DMS153 (cell line): ENCODE results near the gene ELMO1.

Source experiments
- DNase-seq: peaks from one replicate; lab custom pipeline; 2025; lab: John Stamatoyannopoulos, UW

ELMO1 gene

DNA sequence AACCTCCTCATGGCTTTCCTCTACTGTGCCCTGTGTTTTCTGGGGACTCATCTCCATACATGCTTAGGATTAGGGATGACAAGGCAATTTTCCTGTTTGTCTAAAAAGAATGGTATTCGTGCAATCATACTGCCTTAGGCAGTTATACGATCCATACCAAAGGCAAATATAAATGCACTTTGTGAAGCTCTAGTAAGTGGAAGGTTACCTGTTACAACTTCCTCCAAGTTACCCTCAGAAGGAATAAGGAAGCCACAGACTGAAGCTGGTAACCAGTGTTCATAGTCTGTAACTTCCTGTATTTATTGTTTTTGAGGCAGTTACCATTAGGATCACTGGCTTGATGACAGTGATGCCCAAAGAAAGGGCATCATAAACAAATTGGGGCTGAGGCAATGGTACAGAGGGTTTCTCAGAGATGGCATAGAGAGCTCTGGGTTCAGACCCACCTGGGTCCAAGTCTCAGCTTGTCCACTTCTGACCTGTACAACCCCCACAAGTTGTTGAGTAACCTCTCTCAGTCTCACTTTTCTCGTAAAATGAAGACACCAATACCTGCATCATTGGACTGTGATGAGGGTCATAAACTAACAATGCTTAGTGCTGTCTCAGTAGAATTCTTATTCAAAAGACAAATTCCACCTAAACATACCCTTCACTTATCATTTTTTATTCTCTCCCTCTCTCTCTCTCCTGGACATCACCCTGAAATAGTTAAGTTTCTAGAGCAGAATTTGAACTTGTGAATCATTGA is 138.2 kb downstream of the ELMO1 start:
- no peak for DNase-seq

DNA sequence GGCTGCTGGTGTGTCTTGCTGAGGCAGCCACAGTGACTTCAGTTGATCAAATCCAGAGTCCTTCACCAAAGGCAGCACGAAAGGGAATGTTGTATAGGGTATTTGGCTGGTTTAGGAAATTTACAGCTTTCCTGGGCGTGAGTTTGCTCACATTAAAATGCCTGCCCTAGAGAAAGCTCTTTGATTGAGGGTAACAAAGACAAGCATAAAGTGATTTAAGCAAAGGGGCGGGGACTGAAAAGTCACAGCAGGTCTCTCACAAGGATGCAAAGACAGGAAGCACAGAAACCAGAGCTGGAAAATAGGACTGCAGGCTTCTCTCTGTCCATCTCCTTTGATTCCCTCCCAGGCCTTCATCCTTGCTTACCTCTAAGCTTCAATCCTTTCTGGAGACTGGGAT is 139.2 kb downstream of the ELMO1 start:
- DNase-seq = no peak

GRCh38 chr7:37304921-37305320 is 143.7 kb downstream of the ELMO1 start:
- no peak for DNase-seq

DNA sequence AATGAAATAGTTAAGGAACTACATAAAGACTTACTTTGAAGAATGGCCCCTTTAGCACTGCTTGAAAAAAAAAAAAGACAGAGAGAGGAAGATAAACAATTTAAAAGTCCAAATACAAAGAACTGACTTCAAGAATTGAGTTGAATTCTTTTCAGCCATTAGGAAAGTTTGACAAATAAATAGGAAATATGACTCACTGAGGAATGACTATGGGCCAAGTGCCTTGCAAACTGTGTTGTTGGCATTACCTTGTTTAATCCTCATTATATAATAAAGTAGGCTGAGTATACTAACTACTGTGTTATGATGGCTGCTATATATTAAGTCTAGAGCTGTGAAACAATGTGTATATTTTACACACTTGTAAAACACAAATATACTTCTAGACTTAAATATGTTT is 151.1 kb downstream of the ELMO1 start:
- DNase-seq = no peak

DNA sequence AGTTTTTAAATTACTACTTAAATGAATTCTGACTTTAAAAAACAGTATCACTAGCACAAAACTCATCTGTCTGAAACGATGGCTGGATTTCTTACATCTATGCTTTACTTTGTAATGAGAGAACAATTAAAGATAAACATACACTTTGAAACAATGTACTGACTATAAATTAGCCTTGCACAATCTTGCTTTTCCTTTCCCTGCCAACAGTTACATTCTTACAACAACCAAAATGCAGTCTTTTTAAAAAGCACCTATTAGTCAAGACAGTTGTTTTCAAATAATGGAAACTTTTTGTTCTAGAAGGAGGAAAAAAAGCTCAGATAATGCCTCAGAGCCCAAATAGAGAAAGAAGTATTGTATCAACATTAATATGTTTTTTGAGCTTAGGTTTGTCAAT is 153.3 kb downstream of the ELMO1 start:
- DNase-seq = no peak

- DNase-seq = no peak
Measured at GRCh38 chr7:37290731-37291130, 157.9 kb downstream of the ELMO1 start.

DNA sequence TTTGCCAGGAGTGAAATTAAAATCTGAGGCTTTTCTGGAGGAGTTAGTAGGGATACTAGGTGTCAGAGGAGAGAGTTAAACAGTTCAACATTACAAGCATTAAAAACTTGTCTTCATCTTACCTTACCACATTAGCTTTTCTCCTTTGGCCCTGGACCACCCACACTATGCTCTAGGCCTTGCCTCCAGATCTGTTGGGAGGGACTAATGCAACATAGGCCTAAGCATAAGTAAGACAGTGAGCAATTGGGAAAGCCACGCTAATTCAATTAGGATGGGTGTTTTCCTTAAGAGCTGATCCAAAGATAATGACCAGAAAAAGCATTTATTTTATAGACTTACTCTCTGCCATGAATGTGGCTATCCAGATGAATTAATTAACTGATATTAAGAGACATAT is 158.9 kb downstream of the ELMO1 start:
- DNase-seq = no peak

DNA sequence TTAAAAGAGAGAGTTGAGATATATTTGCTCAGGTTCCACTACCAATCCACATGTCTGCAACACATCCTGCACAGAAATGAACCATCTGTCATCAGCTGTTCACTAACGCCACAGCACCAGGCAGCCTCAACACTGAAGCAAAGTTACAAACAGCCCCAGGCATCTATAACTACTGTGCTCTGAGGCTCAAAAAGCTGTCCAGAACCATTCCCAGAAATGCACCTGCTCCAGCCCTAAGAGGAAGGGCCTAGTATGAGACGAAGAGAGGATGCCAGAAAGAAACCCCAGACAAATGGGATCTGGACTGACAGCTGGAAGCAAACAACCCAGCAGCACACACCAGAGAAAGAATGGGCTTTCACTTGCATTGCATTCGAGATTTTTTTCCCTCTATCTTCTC is 159.3 kb downstream of the ELMO1 start:
- peak; percentile 50 for DNase-seq

DNA sequence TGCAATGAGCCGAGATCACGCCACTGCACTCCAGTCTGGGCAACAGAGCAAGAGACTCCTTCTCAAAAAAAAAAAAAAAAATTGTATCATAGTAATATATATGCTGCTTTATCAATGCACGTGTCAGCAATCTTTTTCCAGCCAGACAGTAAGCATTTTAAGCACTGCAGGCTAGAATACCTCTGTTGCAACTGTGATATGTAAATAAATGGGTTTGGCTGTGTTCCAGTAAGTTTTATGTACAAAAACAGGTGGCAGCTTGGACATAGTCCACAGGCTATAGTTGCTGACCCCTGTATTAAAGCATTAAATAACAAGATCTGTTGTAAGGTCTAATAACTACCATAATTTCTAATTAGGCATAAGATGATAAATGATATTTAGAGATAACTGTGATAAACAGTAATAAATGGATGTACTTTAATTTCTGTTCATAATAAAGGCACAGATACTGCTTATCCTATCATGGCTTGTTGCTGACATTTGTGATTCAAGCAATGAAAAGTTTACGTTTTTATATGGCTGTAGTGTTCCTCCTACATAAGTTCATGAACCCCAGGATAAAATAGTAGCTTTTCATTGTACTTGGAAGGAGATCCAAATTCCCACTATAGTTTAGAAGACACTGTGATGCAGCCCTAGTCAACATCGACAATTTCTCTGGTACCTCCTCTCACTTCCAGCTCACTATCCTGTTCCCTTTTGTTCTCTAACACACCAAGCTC is 161.4 kb downstream of the ELMO1 start:
- peak; percentile 81 for DNase-seq

- no peak for DNase-seq
Measured at GRCh38 chr7:37286454-37286832, 162.2 kb downstream of the ELMO1 start.

GRCh38 chr7:37285706-37286453 is 162.8 kb downstream of the ELMO1 start:
- DNase-seq = no peak

GRCh38 chr7:37284805-37285231 is 163.8 kb downstream of the ELMO1 start:
- peak; percentile 17 for DNase-seq

- DNase-seq = no peak
Measured at GRCh38 chr7:37284285-37284684, 164.4 kb downstream of the ELMO1 start.

DNA sequence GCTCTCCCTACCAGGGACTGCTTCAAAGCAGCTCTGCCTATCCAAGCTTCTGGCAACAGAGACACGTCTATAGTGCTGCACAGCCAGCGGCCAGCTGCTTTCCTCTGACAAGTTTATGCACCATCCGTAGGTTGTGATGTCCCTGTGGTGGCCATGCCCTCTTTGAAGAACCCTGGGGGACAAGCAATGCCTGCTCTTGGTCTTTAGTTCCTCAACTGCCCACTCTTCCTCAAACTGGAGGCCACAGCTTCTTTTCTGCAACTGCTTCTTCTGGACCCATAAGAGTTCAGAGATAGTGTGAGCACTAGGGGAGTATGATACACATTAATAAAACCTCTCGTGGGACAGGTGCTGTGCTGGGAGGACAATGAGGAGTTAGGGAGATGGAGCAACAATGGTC is 164.9 kb downstream of the ELMO1 start:
- DNase-seq = no peak

- DNase-seq = no peak
Measured at GRCh38 chr7:37282927-37283326, 165.7 kb downstream of the ELMO1 start.

DNA sequence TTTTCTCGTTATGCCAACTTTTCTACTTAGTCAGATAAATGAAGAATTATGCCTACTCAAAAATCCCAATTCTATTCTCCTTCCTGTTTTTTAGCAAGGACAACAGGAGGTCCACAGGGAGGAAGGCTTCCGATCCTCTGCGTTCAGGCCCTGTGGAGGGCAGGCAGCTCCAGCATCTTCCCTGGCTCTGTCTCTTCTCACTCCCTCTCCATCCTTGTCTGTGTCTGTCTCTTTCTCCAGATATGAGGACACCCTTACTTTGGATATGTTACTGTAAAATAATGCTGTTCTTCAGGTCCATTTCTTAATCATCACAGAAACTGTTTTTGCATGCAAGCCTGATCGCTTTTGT is 166.6 kb downstream of the ELMO1 start:
- DNase-seq = no peak

DNA sequence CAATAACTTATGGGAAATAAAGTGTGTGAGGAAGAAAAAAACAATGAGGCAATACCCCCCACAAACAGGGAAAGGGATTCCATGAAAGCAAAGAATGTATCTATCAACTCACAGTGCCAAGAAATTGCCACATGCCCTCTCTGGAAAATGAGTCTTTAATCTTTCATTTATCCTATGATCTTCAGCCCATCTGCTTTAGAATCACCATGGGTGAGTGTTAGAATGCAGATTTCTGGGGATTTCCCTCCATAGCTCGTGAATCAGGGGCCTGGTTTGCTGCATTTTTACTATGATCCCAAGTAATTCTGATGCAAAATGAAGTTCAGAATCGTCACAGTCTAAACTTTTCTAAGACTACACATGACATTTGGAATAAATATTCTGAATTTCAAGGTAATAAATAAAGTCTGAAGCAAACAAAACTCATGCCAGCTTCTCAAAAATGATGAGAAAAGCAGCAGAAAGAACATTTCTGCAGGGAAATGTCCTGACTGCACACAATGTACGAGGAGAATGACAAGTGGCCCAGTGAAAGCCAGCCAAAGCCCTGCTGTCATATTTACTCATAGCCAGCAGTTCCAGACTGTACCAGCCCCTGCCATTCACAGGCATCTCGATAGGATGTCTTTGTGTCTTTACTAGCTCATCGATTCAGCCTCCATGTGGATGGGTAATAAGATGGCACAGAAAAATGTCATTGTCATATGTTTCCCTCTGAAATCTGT is 167.1 kb downstream of the ELMO1 start:
- DNase-seq = no peak

DNA sequence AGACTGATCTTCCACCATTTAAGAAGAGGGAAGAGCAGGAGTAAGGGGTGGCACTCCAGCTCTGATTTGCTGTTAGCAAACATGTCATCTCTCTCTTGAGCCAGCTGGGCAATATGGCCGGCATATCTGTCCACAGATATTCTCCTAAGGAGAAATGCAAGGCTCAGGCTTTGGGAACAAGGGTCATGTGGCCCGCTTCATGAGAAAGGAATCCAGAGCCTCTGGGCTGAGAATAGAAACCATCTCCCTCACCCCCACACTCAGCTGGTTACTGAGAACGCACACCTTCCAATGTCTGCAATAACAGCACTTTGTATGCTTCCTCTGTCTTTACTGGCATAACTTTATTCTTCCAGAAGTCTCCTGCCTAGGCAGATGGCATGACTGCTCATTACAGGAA is 171.2 kb downstream of the ELMO1 start:
- no peak for DNase-seq

- DNase-seq = no peak
Measured at GRCh38 chr7:37275078-37275710, 173.5 kb downstream of the ELMO1 start.

DNA sequence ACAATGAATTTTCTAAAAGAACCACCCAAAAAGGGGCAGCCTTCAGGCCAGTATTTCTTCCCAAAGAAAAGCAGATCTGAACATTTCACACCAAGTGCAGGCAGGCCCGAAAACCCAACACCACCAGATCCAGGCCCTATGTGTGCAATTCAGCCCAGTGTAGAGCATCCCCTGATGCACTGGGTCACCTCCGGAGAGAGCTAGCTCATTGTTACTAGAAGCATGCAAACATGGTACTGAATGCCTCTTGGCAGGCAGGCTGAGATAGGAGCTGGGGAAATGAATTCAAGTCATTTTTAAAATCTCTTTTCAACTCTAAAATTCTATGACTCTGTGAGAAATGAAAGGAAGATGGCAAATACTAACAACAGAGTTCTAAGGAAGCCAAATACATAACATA is 174.8 kb downstream of the ELMO1 start:
- no peak for DNase-seq

DNA sequence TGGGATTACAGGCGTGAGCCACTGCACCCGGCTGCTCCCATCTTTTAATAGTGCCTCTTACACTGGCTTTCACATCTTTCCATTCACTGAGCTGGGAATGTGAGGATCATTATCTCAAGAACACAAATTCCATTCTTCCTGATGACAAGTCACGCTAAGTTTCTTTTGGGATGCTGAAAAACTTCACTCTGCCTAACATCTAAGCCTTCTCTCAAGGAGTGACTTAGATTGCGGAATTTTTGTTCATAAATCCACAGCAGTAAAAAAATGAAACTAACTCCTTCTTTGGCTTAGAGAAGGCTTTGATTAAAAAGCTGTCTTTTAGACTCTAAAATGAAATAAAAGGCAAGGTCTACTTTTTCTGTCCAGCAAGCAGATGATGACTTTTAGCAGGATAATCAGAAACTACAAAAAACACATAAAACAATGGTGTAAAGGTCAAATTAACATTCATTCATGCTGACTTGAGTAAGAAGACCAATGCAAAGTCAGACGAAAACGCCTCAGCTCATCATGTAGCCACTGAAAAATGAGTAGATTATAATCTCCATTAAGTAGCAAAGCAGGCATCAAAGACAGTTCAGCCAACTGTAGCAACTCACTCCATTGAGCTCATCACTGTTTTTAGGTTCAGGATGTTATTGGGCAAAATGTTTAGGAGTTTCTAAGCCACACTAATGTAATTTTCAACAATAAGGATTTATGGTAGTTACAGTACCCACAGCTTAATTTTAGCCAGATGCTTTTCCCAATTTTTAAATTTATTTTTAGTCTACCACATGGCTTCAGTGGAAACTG is 178.8 kb downstream of the ELMO1 start:
- no peak for DNase-seq
